NCI-H2107 (cell line): Measurements from ENCODE around the gene PTPRE.

ENCODE experiments used
- DNase-seq: peaks from one replicate; lab custom pipeline; 2025; lab: John Stamatoyannopoulos, UW

The PTPRE gene

GRCh38 chr10:127926455-127926854, 19.6 kb downstream of the PTPRE start:
- no peak for DNase-seq

- DNase-seq = no peak
Observed at GRCh38 chr10:127928021-127928806, 21.3 kb downstream of the PTPRE start.

GRCh38 chr10:127932521-127933270, 25.8 kb downstream of the PTPRE start:
- no peak for DNase-seq

GRCh38 chr10:127933271-127933670, 26.4 kb downstream of the PTPRE start:
- DNase-seq = no peak

GRCh38 chr10:127934383-127934782, 27.5 kb downstream of the PTPRE start:
- no peak for DNase-seq

- DNase-seq = no peak
Observed at GRCh38 chr10:127935071-127935561, 28.2 kb downstream of the PTPRE start.

- no peak for DNase-seq
Observed at GRCh38 chr10:127937069-127937468, 30.2 kb downstream of the PTPRE start.

- no peak for DNase-seq
Observed at GRCh38 chr10:127937915-127938463, 31.1 kb downstream of the PTPRE start.

GRCh38 chr10:127939786-127940330, 33.0 kb downstream of the PTPRE start:
- DNase-seq = no peak

GRCh38 chr10:127940866-127941640, 34.1 kb downstream of the PTPRE start:
- no peak for DNase-seq

- DNase-seq = no peak
Observed at GRCh38 chr10:127942811-127943210, 35.9 kb downstream of the PTPRE start.

- no peak for DNase-seq
Observed at GRCh38 chr10:127943336-127943910, 36.5 kb downstream of the PTPRE start.

- no peak for DNase-seq
Observed at GRCh38 chr10:127944256-127944655, 37.4 kb downstream of the PTPRE start.

- DNase-seq = no peak
Observed at GRCh38 chr10:127945341-127945758, 38.4 kb downstream of the PTPRE start.

- no peak for DNase-seq
Observed at GRCh38 chr10:127945948-127946711, 39.2 kb downstream of the PTPRE start.

- DNase-seq = no peak
Observed at GRCh38 chr10:127947211-127947610, 40.3 kb downstream of the PTPRE start.

GRCh38 chr10:127948791-127949190, 41.9 kb downstream of the PTPRE start:
- DNase-seq = no peak

GRCh38 chr10:127949831-127950230, 42.9 kb downstream of the PTPRE start:
- DNase-seq = no peak

- DNase-seq = no peak
Observed at GRCh38 chr10:127951861-127952574, 45.1 kb downstream of the PTPRE start.

GRCh38 chr10:127952575-127952869, 45.6 kb downstream of the PTPRE start:
- DNase-seq = no peak
